22Rv1 (cell line): ENCODE measurements around the gene KLHL33.

Experiments
- ZFX ChIP-seq: fragments of 450-650 bp; IDR thresholded peaks from 2 replicates; pipeline ENCODE4 v1.6.1; 2017; ENCODE audit warnings: antibody characterized with exemption, borderline replicate concordance
- TF ChIP-seq, protein P1 (sequence below): fragments of 450-650 bp; IDR thresholded peaks from 2 replicates; pipeline ENCODE4 v1.5.1; 2017; ENCODE audit warnings: mild to moderate bottlenecking

DNA sequence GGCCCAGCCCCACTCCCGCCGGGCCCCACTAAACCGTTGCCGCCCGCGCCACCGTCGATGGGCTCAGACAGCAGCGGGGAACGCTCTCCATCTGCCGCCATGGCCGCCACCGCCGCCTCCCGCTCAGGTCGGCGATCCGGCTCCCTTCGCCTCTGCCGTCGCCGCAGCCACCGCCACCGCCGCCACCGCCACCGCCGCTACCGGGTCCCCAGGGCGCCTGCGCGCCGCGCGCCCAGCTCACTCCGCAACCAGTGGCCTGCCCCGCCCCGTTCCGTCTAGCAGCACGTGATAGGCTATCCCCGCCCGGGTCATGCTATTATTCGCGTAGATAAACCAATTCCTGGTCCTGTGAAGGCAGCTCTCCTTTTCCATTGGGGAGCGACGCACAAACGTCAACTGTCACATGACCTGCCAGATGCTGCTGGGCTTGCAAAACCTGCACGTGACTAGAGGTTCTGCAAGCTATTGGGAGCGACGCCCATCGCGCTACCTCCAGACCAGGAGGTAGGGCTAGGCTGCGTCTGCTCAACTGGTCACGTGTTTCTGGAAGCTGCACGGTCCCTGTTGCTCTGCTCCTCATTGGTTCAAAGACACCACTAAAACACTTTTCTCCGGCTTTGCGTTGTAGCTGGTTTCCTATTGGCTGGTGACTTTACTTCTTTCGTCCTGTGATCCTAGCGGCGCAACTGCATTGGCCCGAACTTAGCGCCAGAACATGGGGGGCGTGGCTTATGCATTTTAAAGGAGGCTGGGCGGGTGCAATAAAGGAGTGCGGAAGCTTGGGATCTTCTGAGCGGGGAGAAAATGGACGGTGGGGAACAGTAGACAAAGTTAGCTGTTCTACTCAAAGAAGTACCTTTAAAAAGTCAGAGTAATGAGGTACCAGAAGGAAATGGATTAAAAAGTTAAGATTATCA, 25.5 kb upstream of the KLHL33 start, which contains the start of gene PIP4P1:
- TF ChIP-seq, protein P1, sequence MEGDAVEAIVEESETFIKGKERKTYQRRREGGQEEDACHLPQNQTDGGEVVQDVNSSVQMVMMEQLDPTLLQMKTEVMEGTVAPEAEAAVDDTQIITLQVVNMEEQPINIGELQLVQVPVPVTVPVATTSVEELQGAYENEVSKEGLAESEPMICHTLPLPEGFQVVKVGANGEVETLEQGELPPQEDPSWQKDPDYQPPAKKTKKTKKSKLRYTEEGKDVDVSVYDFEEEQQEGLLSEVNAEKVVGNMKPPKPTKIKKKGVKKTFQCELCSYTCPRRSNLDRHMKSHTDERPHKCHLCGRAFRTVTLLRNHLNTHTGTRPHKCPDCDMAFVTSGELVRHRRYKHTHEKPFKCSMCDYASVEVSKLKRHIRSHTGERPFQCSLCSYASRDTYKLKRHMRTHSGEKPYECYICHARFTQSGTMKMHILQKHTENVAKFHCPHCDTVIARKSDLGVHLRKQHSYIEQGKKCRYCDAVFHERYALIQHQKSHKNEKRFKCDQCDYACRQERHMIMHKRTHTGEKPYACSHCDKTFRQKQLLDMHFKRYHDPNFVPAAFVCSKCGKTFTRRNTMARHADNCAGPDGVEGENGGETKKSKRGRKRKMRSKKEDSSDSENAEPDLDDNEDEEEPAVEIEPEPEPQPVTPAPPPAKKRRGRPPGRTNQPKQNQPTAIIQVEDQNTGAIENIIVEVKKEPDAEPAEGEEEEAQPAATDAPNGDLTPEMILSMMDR = no peak
- no peak for TF ChIP-seq ZFX
